HEK293T (cell line): ENCODE results near the gene PTPRM.
A peak's percentile ranks its signal among the peaks of the same experiment; 100 is the strongest.

Experiments used
- CTCF ChIA-PET: fragments of 350-600 bp; formaldehyde crosslinking; extraction: SDS; loops from one replicate; lab custom pipeline; 2021; ENCODE audit warnings: antibody characterized with exemption, inconsistent platforms; lab: Yijun Ruan, JAX
- POLR2A ChIA-PET: fragments of 350-600 bp; formaldehyde crosslinking; extraction: SDS; loops from one replicate; lab custom pipeline; 2020; ENCODE audit warnings: antibody characterized with exemption, inconsistent platforms; lab: Yijun Ruan, JAX
- DNase-seq: peaks from one replicate; pipeline ENCODE4 v3.0.0; 2012; ENCODE audit warnings: mixed read lengths; ENCODE audit errors: extremely low spot score
- ARNT ChIP-seq: fragments of 450-650 bp; IDR thresholded peaks from 2 replicates; pipeline ENCODE4 v1.6.1; 2017; ENCODE audit warnings: mild to moderate bottlenecking
- BHLHE40 ChIP-seq: fragments of 450-650 bp; IDR thresholded peaks from 2 replicates; pipeline ENCODE4 v1.6.1; 2016; ENCODE audit warnings: mild to moderate bottlenecking, moderate library complexity, borderline replicate concordance
- CTBP1 ChIP-seq: fragments of 450-650 bp; IDR thresholded peaks from 2 replicates; pipeline ENCODE4 v1.6.1; 2016; ENCODE audit warnings: borderline replicate concordance
- ELF4 ChIP-seq: fragments of 450-650 bp; IDR thresholded peaks from 2 replicates; pipeline ENCODE4 v1.6.1; 2017; ENCODE audit warnings: antibody characterized with exemption
- FOXA1 ChIP-seq: fragments of 450-650 bp; IDR thresholded peaks from 2 replicates; pipeline ENCODE4 v1.6.1; 2016; ENCODE audit warnings: mild to moderate bottlenecking
- FOXK2 ChIP-seq: fragments of 450-650 bp; IDR thresholded peaks from 2 replicates; pipeline ENCODE4 v1.6.1; 2016; ENCODE audit warnings: mild to moderate bottlenecking
- FOXM1 ChIP-seq: fragments of 450-650 bp; IDR thresholded peaks from 2 replicates; pipeline ENCODE4 v1.6.1; 2017; ENCODE audit warnings: mild to moderate bottlenecking, borderline replicate concordance
- HDGF ChIP-seq: fragments of 450-650 bp; IDR thresholded peaks from 2 replicates; pipeline ENCODE4 v1.6.1; 2017; ENCODE audit warnings: antibody characterized with exemption, borderline replicate concordance
- L3MBTL2 ChIP-seq: fragments of 450-650 bp; conservative IDR thresholded peaks from 2 replicates; pipeline ENCODE4 v1.6.1; 2016; ENCODE audit warnings: mild to moderate bottlenecking
- LEF1 ChIP-seq: fragments of 450-650 bp; IDR thresholded peaks from 2 replicates; pipeline ENCODE4 v1.6.1; 2017; ENCODE audit warnings: mild to moderate bottlenecking, borderline replicate concordance
- NFRKB ChIP-seq: fragments of 450-650 bp; IDR thresholded peaks from 2 replicates; pipeline ENCODE4 v1.6.1; 2016; ENCODE audit warnings: mild to moderate bottlenecking, moderate library complexity
- SP1 ChIP-seq: fragments of 450-650 bp; IDR thresholded peaks from 2 replicates; pipeline ENCODE4 v1.6.1; 2017
- SUZ12 ChIP-seq: fragments of 450-650 bp; IDR thresholded peaks from 2 replicates; pipeline ENCODE4 v1.6.1; 2016; ENCODE audit warnings: mild to moderate bottlenecking
- TARDBP ChIP-seq: fragments of 450-650 bp; IDR thresholded peaks from 2 replicates; pipeline ENCODE4 v1.6.1; 2016
- ZNF384 ChIP-seq: fragments of 450-650 bp; IDR thresholded peaks from 2 replicates; pipeline ENCODE4 v1.6.1; 2016
- TF ChIP-seq, protein P1 (sequence below): fragments of 450-650 bp; IDR thresholded peaks from 2 replicates; pipeline ENCODE4 v1.6.1; 2016

PTPRM gene

GRCh38 chr18:8422391-8422790 lies 855.3 kb downstream of the PTPRM start:
- TF ChIP-seq FOXM1: no peak
- TF ChIP-seq SUZ12: no peak
- no peak for TF ChIP-seq FOXK2
- no peak for TF ChIP-seq CTBP1
- TF ChIP-seq HDGF: no peak
- TF ChIP-seq SP1: no peak
- no peak for TF ChIP-seq ELF4
- TF ChIP-seq FOXA1: no peak
- TF ChIP-seq TARDBP: no peak
- no peak for TF ChIP-seq BHLHE40
- POLR2A ChIA-PET: no interaction called here
- CTCF ChIA-PET: no interaction called here
- DNase-seq: no peak

- TF ChIP-seq ELF4 (no peak), FOXA1 (no peak), LEF1 (no peak), FOXM1 (no peak), TARDBP (no peak), L3MBTL2 (no peak), NFRKB (no peak), ZNF384 (no peak), SP1 (no peak), CTBP1 (no peak), SUZ12 (no peak), ARNT (no peak), HDGF (no peak), FOXK2 (no peak), BHLHE40 (no peak)
- TF ChIP-seq, protein P1, sequence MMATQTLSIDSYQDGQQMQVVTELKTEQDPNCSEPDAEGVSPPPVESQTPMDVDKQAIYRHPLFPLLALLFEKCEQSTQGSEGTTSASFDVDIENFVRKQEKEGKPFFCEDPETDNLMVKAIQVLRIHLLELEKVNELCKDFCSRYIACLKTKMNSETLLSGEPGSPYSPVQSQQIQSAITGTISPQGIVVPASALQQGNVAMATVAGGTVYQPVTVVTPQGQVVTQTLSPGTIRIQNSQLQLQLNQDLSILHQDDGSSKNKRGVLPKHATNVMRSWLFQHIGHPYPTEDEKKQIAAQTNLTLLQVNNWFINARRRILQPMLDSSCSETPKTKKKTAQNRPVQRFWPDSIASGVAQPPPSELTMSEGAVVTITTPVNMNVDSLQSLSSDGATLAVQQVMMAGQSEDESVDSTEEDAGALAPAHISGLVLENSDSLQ: no peak
- no peak for DNase-seq
- ChIA-PET POLR2A (no interaction called here), CTCF (no interaction called here)
Measured at GRCh38 chr18:8423051-8423557, 856.0 kb downstream of the PTPRM start.

GRCh38 chr18:8424481-8424880 lies 857.4 kb downstream of the PTPRM start:
- CTCF ChIA-PET: no interaction called here

GRCh38 chr18:8424917-8425725 lies 858.0 kb downstream of the PTPRM start:
- CTCF ChIA-PET: interaction anchor here (0.6 kb wide), 1 partner anchor 636 kb away, joined by 3 read pairs; no protein-coding TSS in a partner anchor
- POLR2A ChIA-PET: no interaction called here
- DNase-seq: no peak
- TF ChIP-seq SP1 (no peak), ELF4 (no peak), ARNT (no peak), ZNF384 (no peak), CTBP1 (no peak), L3MBTL2 (no peak), HDGF (no peak), FOXK2 (no peak), NFRKB (no peak), FOXA1 (no peak), SUZ12 (no peak), LEF1 (no peak), BHLHE40 (no peak), FOXM1 (no peak), TARDBP (no peak)
- TF ChIP-seq, protein P1: no peak

More at GRCh38 chr18:8424481-8424880, 857.4 kb downstream of the PTPRM start:
- POLR2A ChIA-PET: no interaction called here
- DNase-seq: no peak
- no peak for TF ChIP-seq SUZ12
- no peak for TF ChIP-seq HDGF
- TF ChIP-seq ARNT: no peak
- TF ChIP-seq TARDBP: no peak
- no peak for TF ChIP-seq ELF4
- no peak for TF ChIP-seq BHLHE40
- no peak for TF ChIP-seq L3MBTL2
- no peak for TF ChIP-seq NFRKB
- TF ChIP-seq CTBP1: no peak
- TF ChIP-seq LEF1: no peak
- TF ChIP-seq, protein P1: no peak
- no peak for TF ChIP-seq FOXA1
- TF ChIP-seq ZNF384: no peak
- no peak for TF ChIP-seq FOXM1
- no peak for TF ChIP-seq SP1
- TF ChIP-seq FOXK2: no peak

- TF ChIP-seq FOXA1 (no peak), FOXM1 (no peak), HDGF (no peak), LEF1 (no peak), FOXK2 (no peak), NFRKB (no peak), TARDBP (no peak), ZNF384 (no peak), ARNT (no peak), L3MBTL2 (no peak)
- CTCF ChIA-PET: no interaction called here
- POLR2A ChIA-PET: no interaction called here
- peak; percentile 28 for DNase-seq
Measured at GRCh38 chr18:8426401-8426800, 859.3 kb downstream of the PTPRM start.
